ENCODE measurements around the gene MLLT1. TPM values are rescaled to one million over a fixed set of nuclear protein-coding genes. Genes with fewer than 3 reads are reported as not detected.

Gene MLLT1
- total RNA-seq, 1 donor from 2014 or later: 21.8 TPM

- DNase-seq (ENCODE audit: low spot score) (peak; percentile 44), ATAC-seq (no peak)
Measured at GRCh38 chr19:6212403-6213265, 67.1 kb downstream of the MLLT1 start.

DNA sequence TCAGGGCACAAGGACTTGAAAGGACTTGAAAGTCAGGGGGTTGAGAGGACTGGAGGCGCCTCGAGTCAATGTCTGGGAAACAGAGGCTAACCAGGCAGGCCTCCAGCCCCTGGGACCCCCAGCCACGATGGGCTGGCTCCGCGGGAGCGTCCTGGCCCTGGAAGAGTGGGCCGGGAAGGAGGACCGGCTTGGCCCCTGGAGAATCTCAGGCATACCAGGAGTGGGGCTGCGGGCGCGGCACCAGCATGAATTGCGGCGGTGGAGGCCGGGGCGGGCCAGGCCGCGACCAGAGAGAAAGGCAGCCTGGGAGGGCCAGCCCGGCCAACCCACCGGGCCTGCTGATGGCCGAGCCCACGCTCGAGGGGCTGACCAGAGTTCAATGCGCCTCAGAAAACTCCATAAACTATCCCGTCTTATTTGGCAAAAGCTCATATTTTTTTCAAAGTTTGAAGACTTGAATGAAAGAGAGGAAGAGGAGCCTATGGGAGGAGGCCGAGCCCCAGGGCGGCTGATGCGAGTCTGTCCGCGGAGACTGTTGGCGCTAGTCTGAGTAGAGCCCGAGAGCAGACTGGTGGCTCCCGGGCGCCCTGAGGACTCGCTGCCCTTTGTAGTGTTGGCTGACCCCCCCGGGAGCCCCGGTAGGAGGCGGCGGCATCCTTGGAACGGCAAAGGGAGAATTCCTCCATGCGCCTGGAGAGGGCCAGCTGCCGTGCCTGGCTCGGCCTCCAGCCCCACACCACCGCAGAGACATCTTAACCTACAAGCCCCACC lies 68.0 kb downstream of the MLLT1 start:
- ATAC-seq (no peak), DNase-seq (ENCODE audit: low spot score) (peak; percentile 45)

DNA sequence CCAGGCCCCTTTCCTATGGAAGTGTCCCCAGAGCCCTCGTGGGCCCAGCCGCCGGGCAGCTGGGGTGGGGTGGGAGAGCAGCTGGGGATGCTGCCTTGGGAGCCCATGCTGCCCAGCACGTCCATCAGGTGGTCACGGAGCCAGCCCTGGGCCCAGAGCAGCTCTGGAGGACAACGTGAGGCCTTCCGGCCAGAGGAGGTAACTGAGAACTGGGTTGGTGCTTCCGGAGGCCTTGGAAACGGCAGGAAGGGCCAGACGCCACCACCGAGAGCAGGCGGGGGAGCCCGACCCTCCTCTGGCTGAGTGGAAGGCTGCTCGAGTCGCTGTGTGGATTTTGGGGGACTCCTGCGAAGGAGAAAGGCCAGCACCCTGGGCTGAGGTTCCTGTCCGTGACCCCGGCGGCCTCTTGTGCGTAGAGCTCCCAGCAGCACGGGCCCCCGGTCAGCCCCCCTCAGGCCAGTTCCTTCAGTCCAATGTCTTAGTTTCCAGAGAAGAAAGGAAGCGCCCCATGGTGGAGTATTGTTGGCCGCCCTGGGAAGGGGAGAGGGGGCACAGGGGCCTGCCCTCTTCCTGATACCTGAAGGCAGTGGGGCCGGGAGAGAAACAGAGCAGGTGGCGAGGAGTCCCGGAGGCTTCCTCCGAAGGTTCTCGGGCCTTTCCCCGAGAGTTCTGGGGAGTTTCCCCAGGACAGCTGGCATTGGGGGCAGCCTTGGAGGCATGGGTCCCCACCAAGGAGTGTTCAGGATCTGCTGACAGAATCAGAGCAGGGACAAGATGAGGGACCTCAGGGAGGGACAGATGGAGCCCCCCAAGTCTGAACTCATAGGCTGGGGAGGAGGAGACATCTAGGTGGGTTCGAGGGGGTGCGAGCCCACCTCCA lies 68.8 kb downstream of the MLLT1 start:
- DNase-seq (ENCODE audit: low spot score): no peak
- no peak for ATAC-seq

DNA sequence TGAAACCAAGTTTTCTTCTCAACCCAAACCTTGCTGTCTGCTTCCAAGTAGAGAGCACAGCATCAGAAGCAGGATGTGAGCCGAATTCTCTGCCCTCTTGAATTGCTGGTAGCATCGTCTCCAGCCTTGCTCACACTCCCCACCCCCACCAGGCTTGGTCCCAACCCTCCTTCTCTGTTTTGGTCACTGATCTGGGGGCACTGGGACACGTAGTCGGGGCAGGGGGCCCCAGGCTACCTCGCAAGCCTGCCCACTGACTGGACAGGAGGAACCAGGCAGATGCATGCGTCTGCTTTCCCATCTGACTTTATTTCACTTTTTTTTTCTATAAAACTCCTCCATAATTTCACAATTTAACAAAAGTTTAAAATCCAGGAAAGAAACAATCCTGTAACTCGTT lies 69.7 kb downstream of the MLLT1 start:
- DNase-seq (ENCODE audit: low spot score) (no peak), ATAC-seq (no peak)

DNA sequence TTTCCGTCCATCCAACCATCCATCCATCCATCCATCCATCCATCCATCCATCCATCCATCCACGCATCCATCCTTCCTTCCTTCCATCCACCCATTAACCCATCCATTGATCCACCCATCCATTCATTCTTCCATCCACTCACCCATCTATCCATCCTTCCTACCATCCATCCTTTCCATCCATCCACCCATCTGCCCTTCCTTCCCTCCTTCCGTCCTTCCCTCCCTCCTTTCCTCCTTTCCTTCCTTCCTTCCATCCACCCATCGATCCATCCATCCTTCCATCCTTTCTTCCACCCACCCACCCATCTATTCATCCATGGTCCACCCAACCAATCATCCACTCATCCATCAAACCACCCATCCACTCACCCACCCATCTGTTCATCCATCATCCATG lies 70.1 kb downstream of the MLLT1 start:
- ATAC-seq: no peak
- no peak for DNase-seq (ENCODE audit: low spot score)

DNA sequence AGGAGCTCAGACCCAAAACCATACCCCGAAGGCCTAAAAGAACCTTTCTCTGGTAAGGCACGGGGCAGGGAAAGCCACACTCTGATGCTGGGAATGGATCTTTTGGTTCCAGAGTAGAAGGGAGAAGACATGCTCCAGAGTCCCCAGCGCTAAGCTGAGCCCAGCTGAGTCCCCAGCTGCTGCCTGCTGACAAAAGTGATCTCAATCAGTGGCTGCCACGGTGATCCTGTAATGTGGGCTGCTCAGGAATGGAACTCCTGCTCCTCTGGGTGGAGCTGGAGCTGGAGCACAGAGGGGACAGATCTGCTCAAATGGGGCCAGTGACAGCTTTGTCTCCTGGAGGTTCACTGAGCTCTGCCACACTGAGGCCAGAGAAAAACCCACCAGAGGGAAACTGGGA lies 70.5 kb downstream of the MLLT1 start:
- ATAC-seq: no peak
- no peak for DNase-seq (ENCODE audit: low spot score)

GRCh38 chr19:6204866-6205723 lies 74.7 kb downstream of the MLLT1 start:
- DNase-seq (ENCODE audit: low spot score): no peak
- no peak for ATAC-seq

DNA sequence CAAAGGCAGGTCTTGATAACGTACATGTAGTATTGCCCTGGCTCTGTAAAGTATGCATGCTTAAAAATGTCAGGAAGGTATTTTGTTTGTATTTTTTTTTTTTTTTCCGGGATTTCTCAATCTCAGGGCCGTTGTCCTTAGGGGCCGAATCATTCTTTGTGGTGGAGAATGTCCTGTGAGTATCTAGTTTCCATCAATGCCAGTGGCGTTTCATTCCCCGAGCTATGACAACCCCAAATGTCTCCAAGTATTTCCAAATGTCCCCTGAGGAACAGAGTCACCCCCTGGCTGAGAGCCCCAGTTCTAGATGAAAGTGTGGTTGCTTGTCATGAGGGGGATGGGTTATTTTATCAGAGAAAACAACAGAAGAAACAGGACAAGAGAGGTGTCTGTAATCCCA lies 75.6 kb downstream of the MLLT1 start:
- ATAC-seq (no peak), DNase-seq (ENCODE audit: low spot score) (no peak)

DNA sequence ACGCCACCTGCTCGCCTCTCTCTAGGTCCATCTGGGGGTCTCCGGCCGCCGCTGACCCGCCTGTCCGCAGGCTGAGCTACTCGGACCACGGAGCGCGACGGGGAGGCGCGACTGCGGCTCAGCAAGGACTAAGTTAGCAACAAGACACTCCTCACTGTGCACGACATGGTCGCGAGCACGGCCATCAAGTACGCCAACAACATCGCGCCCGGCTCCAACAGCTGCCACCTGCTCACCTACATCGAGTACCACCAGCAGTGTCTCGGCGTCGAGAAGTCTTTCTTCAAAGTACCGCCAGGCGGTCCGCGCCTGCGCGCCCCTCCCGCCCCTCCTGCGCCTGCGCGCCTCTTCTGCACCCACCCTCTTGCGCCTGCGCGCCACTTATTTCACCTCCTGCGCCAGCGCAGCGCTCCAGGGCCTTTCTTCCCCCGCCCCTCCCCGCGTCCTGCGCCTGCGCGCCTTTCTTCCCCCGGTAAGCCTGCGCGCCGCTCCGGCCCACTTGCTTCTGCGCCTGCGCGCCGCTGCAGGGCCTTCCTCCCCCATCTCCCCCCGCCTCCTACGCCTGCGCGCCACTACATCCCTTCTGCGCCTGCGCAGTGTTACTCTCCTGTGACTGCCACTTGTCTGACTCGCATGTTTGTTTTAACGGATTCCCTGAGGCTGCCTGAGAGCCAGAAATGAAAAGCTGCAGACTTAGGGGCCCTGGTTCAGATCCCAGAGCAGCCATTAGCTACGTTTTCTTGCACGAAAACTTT lies 80.4 kb downstream of the MLLT1 start:
- ATAC-seq: peak; percentile 96

GRCh38 chr19:6198896-6199239 lies 80.9 kb downstream of the MLLT1 start:
- DNase-seq (ENCODE audit: low spot score) (no peak), ATAC-seq (peak; percentile 2)

More for the DNA sequence above, 80.4 kb downstream of the MLLT1 start:
- DNase-seq (ENCODE audit: low spot score): peak; percentile 99

- no peak for DNase-seq (ENCODE audit: low spot score)
- ATAC-seq: no peak
Measured at GRCh38 chr19:6196361-6196760, 83.4 kb downstream of the MLLT1 start.

DNA sequence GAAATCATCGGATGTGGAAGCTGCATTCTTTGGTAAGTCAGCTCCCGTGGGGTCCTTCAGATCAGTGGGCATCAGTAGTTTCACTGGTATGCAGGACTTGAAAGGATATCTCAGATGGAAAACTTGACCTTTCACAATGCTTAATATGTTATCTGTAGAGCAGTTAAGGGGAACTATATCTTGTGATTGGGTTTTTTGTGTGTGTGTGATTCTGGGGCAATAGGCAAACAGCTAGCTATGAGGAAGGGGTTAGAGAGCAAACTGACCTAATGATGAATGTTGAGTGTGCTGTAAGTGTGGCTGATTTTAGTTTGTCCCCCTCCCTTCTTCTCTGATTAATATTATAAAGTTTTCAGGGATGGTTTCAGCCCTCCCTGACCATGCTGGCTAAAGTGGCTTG lies 91.0 kb downstream of the MLLT1 start:
- no peak for DNase-seq (ENCODE audit: low spot score)
- no peak for ATAC-seq

GRCh38 chr19:6187374-6187773 lies 92.4 kb downstream of the MLLT1 start:
- DNase-seq (ENCODE audit: low spot score) (no peak), ATAC-seq (no peak)

- no peak for DNase-seq (ENCODE audit: low spot score)
- ATAC-seq: no peak
Measured at GRCh38 chr19:6185835-6186834, 93.6 kb downstream of the MLLT1 start.

DNA sequence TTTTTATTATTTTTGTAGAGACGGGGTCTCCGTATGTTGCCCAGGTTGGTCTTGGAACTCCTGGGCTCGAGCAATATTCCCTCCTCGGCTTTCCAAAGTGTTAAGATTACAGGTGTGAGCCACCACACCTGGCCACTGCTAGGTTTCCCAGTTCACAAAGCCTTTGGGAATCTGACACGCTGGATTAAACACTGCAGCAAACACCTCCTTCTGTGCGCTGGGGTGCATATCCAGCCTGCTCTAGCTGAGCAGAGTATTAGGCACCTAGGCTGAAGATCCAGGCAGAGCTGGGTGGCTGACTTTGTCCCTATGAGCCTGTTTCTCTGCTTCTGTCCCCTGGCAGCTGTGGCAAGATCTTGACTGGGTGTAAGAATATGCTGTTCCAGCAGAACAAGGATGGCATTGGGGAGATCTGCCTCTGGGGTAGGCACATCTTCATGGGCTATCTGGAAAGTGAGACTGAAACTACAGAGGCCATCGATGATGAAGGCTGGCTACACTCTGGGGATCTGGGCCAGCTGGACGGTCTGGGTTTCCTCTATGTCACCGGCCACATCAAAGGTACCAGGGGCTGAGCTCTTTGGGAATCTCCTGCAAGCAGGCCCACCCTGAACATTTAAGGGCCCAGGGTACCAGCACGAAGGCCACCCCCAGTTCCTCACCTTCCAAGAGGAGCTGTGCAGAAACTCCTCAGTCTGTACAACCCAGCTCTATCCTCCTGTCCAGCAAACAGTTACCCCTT lies 94.5 kb downstream of the MLLT1 start:
- no peak for ATAC-seq
- no peak for DNase-seq (ENCODE audit: low spot score)

- no peak for ATAC-seq
- DNase-seq (ENCODE audit: low spot score): no peak
Measured at GRCh38 chr19:6181119-6181518, 98.7 kb downstream of the MLLT1 start.

GRCh38 chr19:6173190-6173589 lies 106.6 kb downstream of the MLLT1 start:
- DNase-seq (ENCODE audit: low spot score): no peak
- no peak for ATAC-seq

Data from left lobe of liver (tissue), 2 donors.